Activated CD8-positive, alpha-beta T cell treated with anti-CD3 and anti-CD28 coated beads, Interleukin-2, amount 10 ng/mL, durations not matched to agents 7 days and 5 days (primary cell): Measurements from ENCODE around the gene PVALEF. TPM values are rescaled to one million over a fixed set of nuclear protein-coding genes. Genes with fewer than 3 reads are reported as not detected.

ENCODE experiments used
- ATAC-seq: fragments of 150-1000 bp; cut with Tn5 transposase; one replicate; pipeline ENCODE4 v1.10.0; 2021; ENCODE audit warnings: moderate library complexity
- CTCF ChIA-PET: fragments of 350-600 bp; sonication (Branson Sonifier 250); formaldehyde crosslinking; loops from one replicate; lab custom pipeline; 2021; ENCODE audit warnings: antibody characterized with exemption; lab: Charles Lee
- POLR2A ChIA-PET: fragments of 350-600 bp; sonication (Branson Sonifier 250); formaldehyde crosslinking; loops from one replicate; lab custom pipeline; 2021; ENCODE audit warnings: antibody characterized with exemption; lab: Charles Lee
- DNase-seq: peaks from one replicate; pipeline ENCODE4 v3.0.0-alpha.2; 2020
- H3K27ac Mint-ChIP-seq: one replicate; pipeline ENCODE4 v1.8.0; 2021; ENCODE audit warnings: mild to moderate bottlenecking, mixed read lengths
- H3K27me3 Mint-ChIP-seq: one replicate; pipeline ENCODE4 v1.8.0; 2021; ENCODE audit warnings: low read depth, mixed read lengths
- H3K36me3 Mint-ChIP-seq: one replicate; pipeline ENCODE4 v1.8.0; 2021; ENCODE audit warnings: low read depth, mixed read lengths
- H3K4me1 Mint-ChIP-seq: one replicate; pipeline ENCODE4 v1.8.0; 2021; ENCODE audit warnings: low read depth, mixed read lengths
- H3K4me3 Mint-ChIP-seq: one replicate; pipeline ENCODE4 v1.8.0; 2021; ENCODE audit warnings: mild to moderate bottlenecking, mixed read lengths
- H3K9me3 Mint-ChIP-seq: one replicate; pipeline ENCODE4 v1.8.0; 2022; ENCODE audit warnings: mixed read lengths; ENCODE audit not compliant: insufficient read depth
- total RNA-seq, 2 experiments: library from RNA; stranded (reverse); gene quantifications; one replicate each; pipeline ENCODE4 v1.2.3, GENCODE V29; 2021

Gene PVALEF
- total RNA-seq, 2 experiments from 2014 or later = not detected

DNA sequence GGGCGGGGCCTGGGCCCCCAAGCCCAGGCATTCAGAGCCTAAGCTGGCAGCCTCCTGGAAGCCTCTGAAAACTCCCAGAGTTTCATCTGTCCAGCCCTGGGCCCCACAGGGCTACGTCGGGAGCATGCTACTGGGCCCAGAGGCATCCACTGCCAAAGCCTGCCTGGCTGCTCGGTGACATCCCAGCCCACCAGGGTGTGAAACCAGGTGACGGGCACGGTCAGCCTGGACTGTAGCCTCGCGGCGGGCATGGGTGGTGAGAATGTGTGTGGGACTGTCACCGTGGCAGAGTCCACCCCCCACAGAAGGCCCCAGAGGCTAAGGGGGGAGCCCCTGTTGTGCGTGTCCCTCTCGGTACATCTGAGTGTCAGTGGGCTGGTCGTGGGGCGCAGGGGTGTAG lies 26.3 kb downstream of the PVALEF start:
- CTCF ChIA-PET = no interaction called here
- DNase-seq (no peak), ATAC-seq (no peak)
- no peaks in the 10 kb centered on the region for H3K27me3 Mint-ChIP-seq
- H3K9me3 Mint-ChIP-seq = no peaks in the 10 kb centered on the region
- H3K4me3 Mint-ChIP-seq = no peak overlapping the region
- no peaks in the 10 kb centered on the region for H3K4me1 Mint-ChIP-seq
- H3K36me3 Mint-ChIP-seq = no peaks in the 10 kb centered on the region
- POLR2A ChIA-PET = no interaction called here
- no peak overlapping the region for H3K27ac Mint-ChIP-seq

DNA sequence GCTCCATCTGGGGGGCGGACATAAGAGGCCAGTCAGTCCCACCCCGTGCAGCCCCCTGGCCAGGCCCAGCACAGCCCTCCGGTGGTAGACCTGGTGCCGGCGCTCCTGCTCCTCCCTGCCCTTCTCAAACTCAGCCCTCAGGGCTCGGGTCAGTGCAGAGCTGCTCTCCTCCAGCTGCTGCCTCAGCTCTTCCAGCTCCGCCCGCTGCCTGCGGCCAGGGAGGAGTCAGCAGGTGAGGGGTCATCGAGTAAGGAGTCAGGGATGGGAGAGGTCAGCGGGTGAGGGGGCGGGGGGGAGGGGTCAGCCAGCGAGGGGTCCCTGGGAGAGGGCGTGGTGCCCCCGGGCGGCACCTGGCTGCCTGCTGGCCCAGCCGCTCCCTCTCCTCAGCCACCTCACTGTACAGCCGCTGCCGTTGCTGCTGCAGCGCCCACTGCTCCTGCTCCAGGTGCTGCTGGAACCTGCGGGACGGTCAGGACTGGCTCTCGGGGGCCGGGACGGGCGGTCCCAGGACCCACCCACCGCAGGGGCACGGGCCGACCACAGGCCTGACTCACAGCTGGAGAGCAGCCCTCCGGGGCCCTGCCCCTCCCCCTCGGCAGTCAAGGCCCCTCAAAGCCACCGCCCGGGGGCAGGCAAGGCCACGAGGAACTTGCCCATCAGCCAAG lies 27.2 kb downstream of the PVALEF start:
- no peak overlapping the region for H3K4me3 Mint-ChIP-seq
- no peak overlapping the region for H3K27ac Mint-ChIP-seq
- no peaks in the 10 kb centered on the region for H3K9me3 Mint-ChIP-seq
- no peaks in the 10 kb centered on the region for H3K4me1 Mint-ChIP-seq
- ChIA-PET POLR2A (no interaction called here), CTCF (no interaction called here)
- ATAC-seq (no peak), DNase-seq (no peak)
- H3K36me3 Mint-ChIP-seq = no peaks in the 10 kb centered on the region
- no peaks in the 10 kb centered on the region for H3K27me3 Mint-ChIP-seq

DNA sequence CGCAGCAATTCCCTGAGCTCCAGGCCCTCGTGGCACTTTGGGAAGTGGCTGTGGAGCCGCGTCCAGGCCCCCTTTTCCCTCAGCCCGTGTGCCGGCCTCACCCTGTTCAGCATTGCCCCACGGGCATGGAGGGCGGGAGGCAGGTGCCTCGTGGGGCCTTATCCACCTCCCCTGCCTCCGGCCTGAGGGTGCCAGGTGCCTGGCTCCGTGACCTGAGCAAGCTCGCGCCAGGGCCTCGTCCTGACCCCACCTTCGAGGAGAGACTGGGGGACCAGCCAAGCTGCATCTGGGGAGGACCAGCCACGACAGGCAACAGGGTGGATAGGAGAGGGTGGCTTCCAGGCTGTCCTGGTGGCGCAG lies 27.7 kb downstream of the PVALEF start:
- no peak overlapping the region for H3K4me3 Mint-ChIP-seq
- CTCF ChIA-PET = no interaction called here
- no peaks in the 10 kb centered on the region for H3K9me3 Mint-ChIP-seq
- no peak overlapping the region for H3K27ac Mint-ChIP-seq
- H3K27me3 Mint-ChIP-seq = no peaks in the 10 kb centered on the region
- ATAC-seq (no peak), DNase-seq (no peak)
- POLR2A ChIA-PET = no interaction called here
- H3K36me3 Mint-ChIP-seq = no peaks in the 10 kb centered on the region
- no peaks in the 10 kb centered on the region for H3K4me1 Mint-ChIP-seq

GRCh38 chr17:81193470-81194224 lies 28.3 kb downstream of the PVALEF start:
- Mint-ChIP-seq H3K9me3 (no peaks in the 10 kb centered on the region), H3K27ac (no peak overlapping the region), H3K4me1 (no peaks in the 10 kb centered on the region), H3K36me3 (no peaks in the 10 kb centered on the region), H3K4me3 (no peak overlapping the region), H3K27me3 (no peaks in the 10 kb centered on the region)
- ATAC-seq = no peak
- POLR2A ChIA-PET = interaction anchor here (0.6 kb wide), 1 partner anchor 41 kb away, joined by 3 read pairs; no protein-coding TSS in a partner anchor
- no peak for DNase-seq
- CTCF ChIA-PET = no interaction called here

DNA sequence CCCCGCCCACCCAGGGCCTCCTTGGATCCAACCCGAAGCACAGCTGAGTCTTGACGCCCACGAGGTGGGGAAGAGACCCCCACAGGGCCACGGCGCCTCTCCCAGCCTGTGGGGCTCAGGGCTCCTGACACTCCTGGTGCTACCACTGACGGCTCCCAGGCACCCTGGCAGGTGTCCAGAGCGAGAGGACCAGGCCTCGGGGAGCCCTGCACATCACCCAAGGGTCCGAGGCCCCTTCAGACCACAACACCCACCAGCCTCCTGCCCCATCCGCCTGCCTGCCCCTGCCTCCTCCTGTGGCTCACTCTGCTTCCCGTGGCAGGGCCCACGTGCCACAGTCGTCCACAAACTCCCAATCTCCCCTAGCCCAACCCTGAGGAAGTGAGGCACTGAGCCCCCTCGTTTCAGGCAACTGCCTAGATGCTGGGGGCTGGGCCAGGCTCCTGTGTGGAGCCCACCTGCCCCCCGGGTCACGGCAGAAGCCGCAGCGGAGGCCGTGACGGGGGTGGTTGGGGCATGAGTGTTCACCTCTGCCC lies 29.0 kb downstream of the PVALEF start:
- H3K9me3 Mint-ChIP-seq = no peaks in the 10 kb centered on the region
- CTCF ChIA-PET = no interaction called here
- POLR2A ChIA-PET = no interaction called here
- H3K27me3 Mint-ChIP-seq = no peaks in the 10 kb centered on the region
- H3K4me1 Mint-ChIP-seq = no peaks in the 10 kb centered on the region
- H3K4me3 Mint-ChIP-seq = no peak overlapping the region
- no peaks in the 10 kb centered on the region for H3K36me3 Mint-ChIP-seq
- ATAC-seq (no peak), DNase-seq (no peak)
- no peak overlapping the region for H3K27ac Mint-ChIP-seq

DNA sequence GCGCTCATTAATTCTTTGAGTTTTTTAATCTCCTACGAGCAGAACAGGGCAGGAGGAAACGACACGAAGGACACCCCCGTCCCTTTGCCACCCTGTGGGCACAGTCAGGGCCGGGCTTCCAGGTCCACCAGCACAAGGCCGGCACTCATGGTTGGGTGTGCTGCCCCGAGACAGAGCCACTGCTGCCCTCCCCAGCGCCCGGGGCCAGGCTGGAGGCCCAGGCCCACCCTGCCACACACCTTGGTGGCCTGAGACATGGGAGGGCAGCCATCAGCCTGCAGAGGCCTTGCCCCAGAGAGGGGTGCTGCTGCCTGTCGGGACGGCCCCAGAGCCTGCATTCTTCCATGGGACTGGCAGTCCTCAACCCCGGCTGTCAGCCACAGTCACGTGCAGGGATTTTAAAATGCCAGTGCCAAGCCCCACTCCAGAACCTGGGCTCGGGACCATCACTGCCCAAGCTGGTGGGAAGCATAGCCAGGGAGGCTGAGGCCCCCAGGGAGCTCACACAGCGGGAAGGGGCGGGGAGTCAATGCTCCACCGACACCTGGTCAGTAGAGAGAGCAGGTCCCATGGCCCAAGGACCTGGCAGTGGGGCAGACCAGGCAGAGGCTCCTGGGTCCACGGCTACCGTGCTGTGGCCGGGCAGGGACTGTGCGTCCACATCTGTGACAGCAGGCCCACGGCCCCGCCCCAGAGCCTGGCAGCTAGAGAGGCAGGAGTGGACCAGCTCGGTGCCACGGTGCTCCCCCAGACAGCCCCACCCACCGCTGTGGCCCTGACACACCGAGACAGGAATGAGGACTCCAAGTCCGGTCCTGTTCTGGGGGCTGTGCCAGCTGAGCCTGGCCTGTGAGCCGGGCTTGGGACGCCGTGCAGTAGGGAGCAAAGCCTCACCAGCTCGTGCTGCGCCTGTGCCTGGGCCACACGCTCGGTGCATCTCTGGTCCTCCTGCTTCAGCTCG lies 29.9 kb downstream of the PVALEF start:
- ChIA-PET POLR2A (no interaction called here), CTCF (no interaction called here)
- DNase-seq = no peak

GRCh38 chr17:81195941-81196495 lies 30.7 kb downstream of the PVALEF start:
- ATAC-seq = no peak
- POLR2A ChIA-PET = no interaction called here
- H3K36me3 Mint-ChIP-seq = no peaks in the 10 kb centered on the region
- CTCF ChIA-PET = no interaction called here
- no peak for DNase-seq
- H3K4me1 Mint-ChIP-seq = no peaks in the 10 kb centered on the region
- H3K4me3 Mint-ChIP-seq = no peak overlapping the region
- H3K27me3 Mint-ChIP-seq = no peaks in the 10 kb centered on the region
- no peaks in the 10 kb centered on the region for H3K9me3 Mint-ChIP-seq
- H3K27ac Mint-ChIP-seq = no peak overlapping the region

More for the DNA sequence above, 29.9 kb downstream of the PVALEF start:
- Mint-ChIP-seq H3K4me3 (no peak overlapping the region), H3K27ac (no peak overlapping the region), H3K27me3 (no peaks in the 10 kb centered on the region), H3K4me1 (no peaks in the 10 kb centered on the region), H3K36me3 (no peaks in the 10 kb centered on the region), H3K9me3 (no peaks in the 10 kb centered on the region)
- ATAC-seq = no peak

DNA sequence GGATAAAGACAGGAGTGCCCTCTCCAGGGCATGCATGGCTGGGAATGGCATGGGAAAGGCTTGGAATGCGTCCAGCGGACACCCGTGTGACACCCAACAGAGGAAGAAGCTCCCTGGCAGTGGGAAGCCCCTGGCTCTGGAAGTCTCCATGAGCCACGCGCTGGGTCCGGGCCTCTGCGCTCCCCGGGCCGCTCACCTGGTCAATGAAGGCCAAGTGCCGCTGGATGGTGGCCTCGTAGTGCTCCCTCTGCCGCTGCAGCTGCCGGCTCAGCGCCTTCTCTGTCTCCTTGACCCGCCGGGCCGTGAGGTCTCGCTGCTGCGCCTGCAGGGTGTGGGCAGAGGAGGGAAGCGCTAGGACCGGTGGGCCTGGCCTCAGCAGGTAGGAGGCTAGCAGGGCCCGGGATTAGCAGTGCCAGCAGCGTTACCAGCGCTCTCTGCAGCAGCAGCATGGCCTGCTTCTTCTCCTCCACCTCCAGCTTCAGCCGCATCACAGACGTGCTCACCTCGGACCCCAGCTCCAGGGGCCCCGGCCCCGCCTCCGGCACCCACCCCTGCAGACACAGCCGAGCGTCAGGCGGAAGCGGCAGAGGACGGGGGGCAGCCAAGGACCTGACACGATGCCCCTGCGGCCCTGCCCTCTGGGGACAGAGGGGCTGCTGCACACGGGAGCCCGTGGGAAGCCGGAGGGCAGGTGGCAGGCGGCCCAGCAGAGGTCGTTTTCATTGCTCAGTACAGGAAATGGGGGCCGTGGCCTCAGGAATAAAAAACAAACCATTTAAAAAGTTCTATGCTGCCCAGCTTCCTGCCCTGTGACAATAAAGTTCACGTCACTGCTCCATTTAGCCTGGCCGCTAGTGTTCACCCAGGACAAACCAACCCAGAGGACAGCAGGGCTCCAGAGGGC lies 31.4 kb downstream of the PVALEF start:
- DNase-seq = no peak
- no peaks in the 10 kb centered on the region for H3K27me3 Mint-ChIP-seq
- no peaks in the 10 kb centered on the region for H3K9me3 Mint-ChIP-seq
- ATAC-seq = no peak
- no peaks in the 10 kb centered on the region for H3K4me1 Mint-ChIP-seq
- POLR2A ChIA-PET = no interaction called here
- CTCF ChIA-PET = no interaction called here
- no peak overlapping the region for H3K27ac Mint-ChIP-seq
- no peaks in the 10 kb centered on the region for H3K36me3 Mint-ChIP-seq
- no peak overlapping the region for H3K4me3 Mint-ChIP-seq

GRCh38 chr17:81197409-81197795 lies 32.1 kb downstream of the PVALEF start:
- DNase-seq (no peak), ATAC-seq (no peak)
- ChIA-PET POLR2A (no interaction called here), CTCF (no interaction called here)
- no peaks in the 10 kb centered on the region for H3K36me3 Mint-ChIP-seq
- H3K4me3 Mint-ChIP-seq = no peak overlapping the region
- no peaks in the 10 kb centered on the region for H3K9me3 Mint-ChIP-seq
- H3K27me3 Mint-ChIP-seq = no peaks in the 10 kb centered on the region
- H3K27ac Mint-ChIP-seq = no peak overlapping the region
- H3K4me1 Mint-ChIP-seq = no peaks in the 10 kb centered on the region

DNA sequence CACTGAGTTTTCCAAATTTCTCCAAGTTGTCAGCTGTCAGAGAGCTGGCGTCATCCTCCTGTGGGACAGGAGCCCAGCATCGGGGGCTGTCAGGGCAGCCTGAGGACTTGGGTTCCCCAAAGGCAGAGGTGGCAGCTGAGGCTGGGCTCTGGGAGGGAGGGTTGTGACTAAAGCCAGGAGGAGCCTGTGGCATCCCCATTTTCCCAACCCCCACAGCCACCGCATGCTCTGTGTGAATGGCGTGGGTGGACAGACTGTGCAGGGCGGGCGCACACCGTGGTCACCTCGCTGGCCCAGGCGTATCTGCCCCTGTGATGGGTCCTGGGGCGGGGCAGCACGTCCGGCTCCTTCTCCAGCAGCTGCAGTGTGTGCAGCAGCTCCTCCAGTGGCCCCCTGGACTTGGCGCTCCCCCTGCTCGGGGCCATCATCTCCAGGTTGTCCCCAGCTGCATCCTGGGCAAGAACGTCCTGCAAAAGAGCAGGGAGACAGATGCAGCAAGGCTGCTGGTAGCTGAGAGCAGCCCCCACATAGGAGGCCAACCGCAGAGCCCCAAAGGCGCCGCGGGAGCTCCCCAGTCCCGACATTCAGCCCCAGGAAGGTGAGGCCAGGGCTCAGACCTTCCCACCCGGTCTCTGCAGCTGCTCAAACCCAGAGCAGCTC lies 32.7 kb downstream of the PVALEF start:
- H3K27ac Mint-ChIP-seq = no peak overlapping the region
- ATAC-seq = no peak
- DNase-seq = no peak
- no peaks in the 10 kb centered on the region for H3K27me3 Mint-ChIP-seq
- no peak overlapping the region for H3K4me3 Mint-ChIP-seq
- H3K36me3 Mint-ChIP-seq = no peaks in the 10 kb centered on the region
- no peaks in the 10 kb centered on the region for H3K9me3 Mint-ChIP-seq
- ChIA-PET POLR2A (no interaction called here), CTCF (no interaction called here)
- no peaks in the 10 kb centered on the region for H3K4me1 Mint-ChIP-seq
